Karpas-422 (cell line): ENCODE results near the gene SCGB2B2. TPM values are rescaled to one million over a fixed set of nuclear protein-coding genes. Genes with fewer than 3 reads are reported as not detected.

Source experiments
- DNase-seq: peaks from one replicate; pipeline ENCODE4 v3.0.0-alpha.2; 2015
- H2AFZ ChIP-seq: fragments of 200-600 bp; sonication (generic); 2 replicates; pipeline ENCODE4 v1.6.1; 2014; ENCODE audit warnings: antibody characterized with exemption, low read length, mixed read lengths
- H3K27ac ChIP-seq: fragments of 200-600 bp; sonication (generic); 2 replicates; pipeline ENCODE4 v1.5.1; 2014; ENCODE audit warnings: mild to moderate bottlenecking, low read length, moderate library complexity
- H3K27me3 ChIP-seq: fragments of 200-600 bp; sonication (generic); 2 replicates; pipeline ENCODE4 v1.6.1; 2014; ENCODE audit warnings: low read length, mixed read lengths
- H3K36me3 ChIP-seq: fragments of 200-600 bp; sonication (generic); 2 replicates; pipeline ENCODE4 v1.6.1; 2014; ENCODE audit warnings: low read length, mixed read lengths; ENCODE audit not compliant: insufficient read depth
- H3K4me1 ChIP-seq: fragments of 200-600 bp; sonication (generic); 2 replicates; pipeline ENCODE4 v1.6.1; 2014; ENCODE audit warnings: mild to moderate bottlenecking, low read length, mixed read lengths
- H3K4me2 ChIP-seq: fragments of 200-600 bp; sonication (generic); 2 replicates; pipeline ENCODE4 v1.6.1; 2014; ENCODE audit warnings: low read length, low read depth, mild to moderate bottlenecking; ENCODE audit not compliant: poor library complexity, severe bottlenecking
- H3K4me3 ChIP-seq: fragments of 200-600 bp; sonication (generic); 2 replicates; pipeline ENCODE4 v1.5.1; 2014; ENCODE audit warnings: mild to moderate bottlenecking, antibody characterized with exemption, low read length, mixed read lengths
- H3K79me2 ChIP-seq: fragments of 200-600 bp; sonication (generic); 2 replicates; pipeline ENCODE4 v1.6.1; 2014; ENCODE audit warnings: mild to moderate bottlenecking, low read length, mixed read lengths
- H3K9ac ChIP-seq: fragments of 200-600 bp; sonication (generic); 2 replicates; pipeline ENCODE4 v1.6.0; 2014; ENCODE audit warnings: low read length
- H3K9me2 ChIP-seq: fragments of 200-600 bp; sonication (generic), shearing (Covaris generic); replicated peaks from 2 replicates; pipeline ENCODE4 v1.6.0; 2014; ENCODE audit warnings: mild to moderate bottlenecking, low read length, moderate library complexity; ENCODE audit not compliant: insufficient read depth
- H3K9me3 ChIP-seq: fragments of 300-700, 200-600 bp; sonication (generic); 2 replicates; pipeline ENCODE4 v1.6.1; 2014; ENCODE audit warnings: low read length, mixed read lengths
- H4K20me1 ChIP-seq: fragments of 200-600 bp; sonication (generic); 2 replicates; pipeline ENCODE4 v1.6.1; 2014; ENCODE audit warnings: mild to moderate bottlenecking, antibody characterized with exemption, low read length, low read depth; ENCODE audit not compliant: insufficient read depth
- small RNA-seq: library from RNA; depleted of rRNA; stranded (forward); fragments of <200 nt; gene quantifications from one replicate; pipeline ENCODE3, GENCODE V24; 2014
- total RNA-seq: library from RNA; depleted of rRNA; stranded (reverse); fragments of >200 nt; shearing (Covaris generic); gene quantifications from 2 replicates; pipeline ENCODE4 v1.2.3, GENCODE V29; 2014; ENCODE audit warnings: low replicate concordance; rRNA removed

The SCGB2B2 gene
- total RNA-seq, 1 experiment from 2014 or later: not detected

DNA sequence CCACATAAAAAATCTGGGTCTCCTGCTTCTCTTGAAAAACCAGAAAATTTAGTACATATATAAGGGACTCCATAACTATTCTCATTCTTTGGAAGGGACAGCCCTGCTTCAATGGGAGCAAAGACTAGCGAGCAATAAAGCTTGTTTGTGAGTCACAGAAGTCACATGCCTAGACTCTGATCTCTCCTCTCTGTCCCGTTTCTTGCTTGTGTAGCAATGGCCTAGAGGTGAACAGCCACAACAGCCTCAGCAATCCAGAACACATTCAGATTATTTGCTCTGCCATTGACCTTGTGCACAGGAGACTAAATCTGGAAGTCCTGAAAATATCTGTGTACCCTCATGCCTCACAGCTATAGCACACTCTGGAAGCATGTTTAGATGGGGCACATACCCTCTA, 43.2 kb downstream of the SCGB2B2 start:
- Histone ChIP-seq H3K4me2 (no peak overlapping the region), H2AFZ (no peak overlapping the region), H3K36me3 (no peaks in the 10 kb centered on the region)

More for the DNA sequence above, 43.2 kb downstream of the SCGB2B2 start:
- Histone ChIP-seq H3K4me3 (no peak overlapping the region), H3K79me2 (no peaks in the 10 kb centered on the region), H3K9ac (no peak overlapping the region), H3K27ac (no peak overlapping the region), H3K9me2 (no peaks in the 10 kb centered on the region), H3K9me3 (no peaks in the 10 kb centered on the region; the same call in 1 of the 2 replicates), H4K20me1 (no peaks in the 10 kb centered on the region), H3K27me3 (no peaks in the 10 kb centered on the region), H3K4me1 (no peaks in the 10 kb centered on the region)
- DNase-seq: no peak

Small RNA genes lying within 50 kb of the gene (small RNA-seq; reads per million reads assigned to genes)
- gene RF00611: not detected

Other genes starting within 250 kb of the SCGB2B2 start
- gene UBA2, start 248.8 kb downstream of the SCGB2B2 start, total RNA-seq: 190 and 313 TPM in 2 replicates
- gene WTIP, start 195.4 kb downstream of the SCGB2B2 start, total RNA-seq: 0.72 and 1.1 TPM in 2 replicates
- 0.61 TPM in 1 of 2 replicates, not detected in the other for gene ZNF302, start 519 bp upstream of the SCGB2B2 start, total RNA-seq
- gene ZNF181, start 57.1 kb upstream of the SCGB2B2 start, total RNA-seq: 11.1 and 23.2 TPM in 2 replicates
- 4.1 and 8.3 TPM in 2 replicates for gene ZNF599, start 96.1 kb upstream of the SCGB2B2 start, total RNA-seq
- gene ZNF30, start 249.7 kb upstream of the SCGB2B2 start, total RNA-seq: 6.3 and 8.5 TPM in 2 replicates